Keratinocyte (primary cell): ENCODE measurements around the gene CNIH4. TPM values are rescaled to one million over a fixed set of nuclear protein-coding genes. Genes with fewer than 3 reads are reported as not detected.
"Not testable (repeated sequence)": the region's sequence is repeated elsewhere in the genome, so short reads cannot be mapped to it uniquely, and the experiment has no call there.

Source experiments
- DNase-seq: peaks from one replicate; pipeline ENCODE4 v3.0.0-alpha.2; 2011; ENCODE audit warnings: low read depth, missing footprints, low spot score
- FAIRE-seq: peaks from 2 replicates; lab custom pipeline; 2011; peaks lifted over from hg19 to GRCh38; lab: Jason Lieb, UNC
- H2AFZ ChIP-seq: 2 replicates; pipeline ENCODE4 v1.6.0; 2012; ENCODE audit warnings: low read length, control low read depth, inconsistent platforms; ENCODE audit not compliant: control insufficient read depth
- H3K27ac ChIP-seq: 2 replicates; pipeline ENCODE4 v1.5.1; 2011; ENCODE audit warnings: low read length; ENCODE audit not compliant: control insufficient read depth, insufficient read depth
- H3K27me3 ChIP-seq: 3 replicates; pipeline ENCODE4 v1.6.0; 2011; ENCODE audit warnings: low read length; ENCODE audit not compliant: control insufficient read depth, insufficient read depth; ENCODE audit errors: extremely low read depth
- H3K36me3 ChIP-seq, 2 experiments: 2 replicates in 1 of 2; 3 replicates in 1 of 2; pipeline ENCODE4 v1.5.1; 2011; ENCODE audit warnings: low read length in 2 of 2, mild to moderate bottlenecking in 1 of 2; ENCODE audit not compliant: control insufficient read depth in 2 of 2, insufficient read depth in 2 of 2; ENCODE audit errors: extremely low read depth in 1 of 2
- H3K4me1 ChIP-seq: 3 replicates; pipeline ENCODE4 v1.5.1; 2011; ENCODE audit warnings: low read length; ENCODE audit not compliant: control insufficient read depth, insufficient read depth; ENCODE audit errors: extremely low read depth
- H3K4me2 ChIP-seq: 3 replicates; pipeline ENCODE4 v1.6.0; 2011; ENCODE audit warnings: low read depth, low read length; ENCODE audit not compliant: control insufficient read depth, insufficient read depth; ENCODE audit errors: extremely low read depth
- H3K4me3 ChIP-seq, 3 experiments: fragments of 200-600 bp in 1 of 3; sonication (generic) in 1 of 3; 2 replicates in 2 of 3; 3 replicates in 1 of 3; pipeline ENCODE4 v1.5.1; 2011 to 2016; ENCODE audit warnings: low read length in 3 of 3, mild to moderate bottlenecking in 3 of 3, control low read depth in 2 of 3, inconsistent platforms in 1 of 3, low read depth in 1 of 3, mixed read lengths in 1 of 3, mixed run types in 1 of 3, moderate library complexity in 1 of 3; ENCODE audit not compliant: control insufficient read depth in 2 of 3, insufficient read depth in 2 of 3; ENCODE audit errors: extremely low read depth in 1 of 3
- H3K79me2 ChIP-seq: 2 replicates; pipeline ENCODE4 v1.6.0; 2012; ENCODE audit warnings: low read length; ENCODE audit not compliant: control insufficient read depth, insufficient read depth
- H3K9ac ChIP-seq: 3 replicates; pipeline ENCODE4 v1.6.0; 2011; ENCODE audit warnings: low read length; ENCODE audit not compliant: control insufficient read depth, insufficient read depth; ENCODE audit errors: extremely low read depth
- H3K9me1 ChIP-seq: 3 replicates; pipeline ENCODE4 v1.6.0; 2011; ENCODE audit warnings: low read length; ENCODE audit not compliant: control insufficient read depth, insufficient read depth; ENCODE audit errors: extremely low read depth
- H3K9me3 ChIP-seq: 2 replicates; pipeline ENCODE4 v1.5.1; 2012; ENCODE audit warnings: low read depth, low read length; ENCODE audit not compliant: control insufficient read depth
- H4K20me1 ChIP-seq: 3 replicates; pipeline ENCODE4 v1.6.0; 2011; ENCODE audit warnings: low read length; ENCODE audit not compliant: control insufficient read depth, insufficient read depth; ENCODE audit errors: extremely low read depth
- CTCF ChIP-seq, 3 experiments: IDR thresholded peaks in 1 of 3; conservative IDR thresholded peaks in 1 of 3; optimal IDR thresholded peaks in 1 of 3; 2 replicates in 2 of 3; 3 replicates in 1 of 3; pipeline versions ENCODE3 to v1.5.1; 2011; ENCODE audit warnings: low read length in 3 of 3, mild to moderate bottlenecking in 3 of 3, moderate library complexity in 2 of 3, control low read depth in 1 of 3, inconsistent platforms in 1 of 3; ENCODE audit not compliant: insufficient read depth in 2 of 3; ENCODE audit errors: extremely low read depth in 1 of 3
- EZH2 ChIP-seq: IDR thresholded peaks from one replicate; pipeline ENCODE4 v1.6.1; 2012; ENCODE audit warnings: inconsistent platforms, mild to moderate bottlenecking, low read length, moderate library complexity
- dilution Hi-C: fragments of 300-500 bp; cut with MboI; formaldehyde crosslinking; loops from one replicate; pipeline ENCODE4 v1.7.0; 2020; ENCODE audit warnings: low sequenced_read_pairs; ENCODE audit not compliant: extremely low pct_ligation_motif_present
- polyA plus RNA-seq, 5 experiments: library from polyadenylated mRNA; depleted of rRNA in 3 of 5; stranded (reverse) in 3 of 5; stranded (forward) in 1 of 5; unstranded in 1 of 5; fragments of >200 nt; gene quantifications; 1 replicate in 1 of 5; 2 replicates in 3 of 5; 3 replicates in 1 of 5; pipeline versions ENCODE4 v1.2.1 to v1.2.3, GENCODE V29; 2011 to 2012; ENCODE audit warnings: missing spikeins in 2 of 5, low read depth in 1 of 5, low replicate concordance in 1 of 5
- small RNA-seq, 3 experiments: library from RNA; depleted of rRNA; stranded (forward); fragments of <200 nt; gene quantifications; one replicate each; pipeline ENCODE3, GENCODE V24; 2012; ENCODE audit warnings: low read depth in 3 of 3, low replicate concordance in 1 of 3; ENCODE audit not compliant: insufficient read length in 3 of 3

Gene CNIH4
- polyA plus RNA-seq, 1 donor (not counting 4 experiments of a cell fraction or from before 2014, with no cell fraction given): 139 TPM

GRCh38 chr1:224427346-224427745 is 70.7 kb downstream of the CNIH4 start:
- H3K79me2 ChIP-seq: peaks cover 39% of the 10 kb centered on the region

GRCh38 chr1:224428713-224429112 is 72.0 kb downstream of the CNIH4 start:
- Histone ChIP-seq H3K36me3 (peaks cover 6 to 11% of the 10 kb centered on the region in 2 experiments), H3K79me2 (peaks cover 53% of the 10 kb centered on the region), H3K4me1 (peaks cover 21% of the 10 kb centered on the region)
- DNase-seq, H3K9ac ChIP-seq, H3K27ac ChIP-seq, H3K27me3 ChIP-seq, H3K4me3 ChIP-seq, H2AFZ ChIP-seq, H3K9me3 ChIP-seq, H3K4me2 ChIP-seq, H3K9me1 ChIP-seq, dilution Hi-C loops, H4K20me1 ChIP-seq, FAIRE-seq: not testable (repeated sequence)

More at GRCh38 chr1:224427346-224427745, 70.7 kb downstream of the CNIH4 start:
- H3K4me2 ChIP-seq: no peak overlapping the region
- H3K9ac ChIP-seq: no peak overlapping the region
- no peaks in the 10 kb centered on the region for H4K20me1 ChIP-seq
- H3K4me3 ChIP-seq: no peak overlapping the region
- H3K36me3 ChIP-seq: peaks cover 11 to 21% of the 10 kb centered on the region in 2 experiments
- TF ChIP-seq EZH2 (no peak), CTCF (optimal IDR thresholded peaks at IDR 0.05 in 1 of 3, IDR thresholded peaks at IDR 0.05 in 1 of 3, conservative IDR thresholded peaks at IDR 0.05 in 1 of 3; ENCODE audit: extremely low read depth in 1 of 3, insufficient read depth in 2 of 3, low read length in 3 of 3) (no peak)
- no peaks in the 10 kb centered on the region for H3K27me3 ChIP-seq
- dilution Hi-C loops: no loop called here
- no peak overlapping the region for H3K27ac ChIP-seq
- FAIRE-seq: no peak
- no peak overlapping the region for H2AFZ ChIP-seq
- no peak for DNase-seq
- no peaks in the 10 kb centered on the region for H3K9me1 ChIP-seq
- peaks cover 18% of the 10 kb centered on the region for H3K4me1 ChIP-seq
- H3K9me3 ChIP-seq: no peaks in the 10 kb centered on the region

Small RNA genes within 50 kb of the gene (small RNA-seq; reads per million reads assigned to genes)
- gene MIR4742: 0.33 to 6.3 (median 3.3) reads per million in 3 experiments

Other genes with a start within 250 kb of the CNIH4 start
- 23.2 to 36.5 TPM (median 26.6 TPM) in 3 replicates for gene FBXO28, start 242.8 kb upstream of the CNIH4 start, polyA plus RNA-seq
- gene DEGS1, start 173.6 kb upstream of the CNIH4 start, polyA plus RNA-seq: 176 to 333 TPM (median 314 TPM) in 3 replicates
- gene NVL, start 26.7 kb upstream of the CNIH4 start, polyA plus RNA-seq: 17.9 to 25.4 TPM (median 24.9 TPM) in 3 replicates
- 35.1 to 46.4 TPM (median 41.0 TPM) in 3 replicates for gene WDR26, start 77.9 kb downstream of the CNIH4 start, polyA plus RNA-seq